SU-DHL-6 (cell line): ENCODE measurements around the gene CHSY1.

Experiments used
- CTCF ChIP-seq: fragments of 200-600 bp; sonication (generic); IDR thresholded peaks from one replicate; pipeline ENCODE4 v1.5.1; 2017; ENCODE audit warnings: antibody characterized with exemption, mild to moderate bottlenecking, low read length, moderate library complexity; ENCODE audit not compliant: insufficient read depth, poor library complexity, severe bottlenecking
- EZH2phosphoT487 ChIP-seq: fragments of 200-600 bp; sonication (generic), shearing (Covaris generic); conservative IDR thresholded peaks from 2 replicates; pipeline ENCODE4 v1.6.1; 2018; ENCODE audit warnings: mild to moderate bottlenecking, antibody characterized with exemption, low read length, moderate library complexity, mixed read lengths

DNA sequence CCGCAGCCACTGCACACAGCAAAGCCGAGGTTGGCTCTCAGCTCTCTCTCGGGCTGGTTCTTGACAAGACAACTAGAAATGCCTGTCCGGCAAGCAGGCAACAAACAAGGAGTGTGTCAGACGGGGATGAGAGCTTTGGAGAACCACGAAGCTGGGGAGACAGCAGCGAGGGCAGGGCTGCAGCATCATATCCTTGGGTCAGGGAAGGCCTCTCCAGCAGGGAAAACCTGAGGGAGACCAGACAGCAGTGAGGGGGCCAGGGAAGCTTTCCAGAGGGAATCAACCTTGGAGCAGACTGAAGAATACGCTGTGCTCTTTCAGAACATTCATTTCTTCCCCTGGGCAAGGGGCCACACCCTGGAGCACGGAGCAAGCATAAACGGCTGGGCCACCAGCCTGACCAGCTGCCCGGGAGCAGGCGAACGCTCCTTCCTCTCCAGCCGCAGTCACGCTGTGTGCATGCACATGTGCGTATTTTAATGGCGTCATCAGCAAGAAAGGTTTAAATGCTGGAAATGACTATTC, 58.7 kb downstream of the CHSY1 start:
- TF ChIP-seq CTCF (no peak), EZH2phosphoT487 (no peak)
